Fibroblast of the aortic adventitia (primary cell): ENCODE data around the gene CPXM2. TPM values are rescaled to one million over a fixed set of nuclear protein-coding genes. Genes with fewer than 3 reads are reported as not detected.

Experiments
- DNase-seq: peaks from one replicate; pipeline ENCODE4 v3.0.0-alpha.2; 2010; ENCODE audit warnings: low read depth
- H3K4me3 ChIP-seq: 2 replicates; pipeline ENCODE4 v1.5.1; 2011; ENCODE audit warnings: low read depth, mild to moderate bottlenecking, control low read depth, low read length, moderate library complexity
- CTCF ChIP-seq: IDR thresholded peaks from 2 replicates; pipeline ENCODE4 v1.5.1; 2011; ENCODE audit warnings: mild to moderate bottlenecking, low read length, control low read depth, inconsistent platforms; ENCODE audit not compliant: insufficient read depth
- total RNA-seq: library from RNA; depleted of rRNA; stranded (reverse); fragments of >200 nt; gene quantifications from 2 replicates; pipeline ENCODE4 v1.2.3, GENCODE V29; 2012; ENCODE audit warnings: low replicate concordance

CPXM2 gene
- total RNA-seq, 1 donor, result 64.0 TPM

GRCh38 chr10:123865880-123866279 lies 25.7 kb downstream of the CPXM2 start:
- TF ChIP-seq CTCF, result no peak
- no peak for DNase-seq
- no peak overlapping the region for H3K4me3 ChIP-seq

GRCh38 chr10:123865350-123865749 lies 26.3 kb downstream of the CPXM2 start:
- H3K4me3 ChIP-seq, result no peak overlapping the region
- DNase-seq, result no peak
- no peak for TF ChIP-seq CTCF

- H3K4me3 ChIP-seq, result no peak overlapping the region
- no peak for TF ChIP-seq CTCF
- no peak for DNase-seq
These were observed 26.7 kb downstream of the CPXM2 start for GRCh38 chr10:123864923-123865322.

- TF ChIP-seq CTCF, result no peak
- no peak overlapping the region for H3K4me3 ChIP-seq
- no peak for DNase-seq
These were observed 27.7 kb downstream of the CPXM2 start for GRCh38 chr10:123863721-123864482.

- no peak overlapping the region for H3K4me3 ChIP-seq
- DNase-seq, result no peak
- no peak for TF ChIP-seq CTCF
These were observed 28.4 kb downstream of the CPXM2 start for GRCh38 chr10:123863183-123863575.

- no peak for DNase-seq
- no peak overlapping the region for H3K4me3 ChIP-seq
- TF ChIP-seq CTCF, result no peak
These were observed 29.0 kb downstream of the CPXM2 start for GRCh38 chr10:123862421-123863182.
